Calu3 (cell line): ENCODE results near the gene CD8A. TPM values are rescaled to one million over a fixed set of nuclear protein-coding genes. Genes with fewer than 3 reads are reported as not detected.
A peak's percentile ranks its signal among the peaks of the same experiment; 100 is the strongest.

Experiments used
- BruUV-seq: library from RNA; stranded (reverse); fragments of 400-500 nt; replicated peaks from 2 replicates; lab custom pipeline; 2021; lab: Mats Ljungman, UMichigan
- CTCF ChIA-PET: fragments of 300-600 bp; sonication (Branson Sonifier 250); formaldehyde crosslinking; loops from one replicate; lab custom pipeline; 2022; ENCODE audit warnings: antibody characterized with exemption; lab: Charles Lee
- DNase-seq: peaks from one replicate; pipeline ENCODE4 v3.0.0; 2022
- H3K27ac Mint-ChIP-seq: one replicate; pipeline ENCODE4 v1.8.0; 2022; ENCODE audit warnings: mixed read lengths; ENCODE audit not compliant: unreplicated experiment
- H3K27me3 Mint-ChIP-seq: one replicate; pipeline ENCODE4 v1.8.0; 2022; ENCODE audit warnings: mixed read lengths; ENCODE audit not compliant: unreplicated experiment
- H3K36me3 Mint-ChIP-seq: one replicate; pipeline ENCODE4 v1.8.0; 2022; ENCODE audit warnings: mild to moderate bottlenecking, moderate library complexity, mixed read lengths; ENCODE audit not compliant: insufficient read depth, unreplicated experiment
- H3K4me1 Mint-ChIP-seq: one replicate; pipeline ENCODE4 v1.8.0; 2022; ENCODE audit warnings: mild to moderate bottlenecking, low read depth, mixed read lengths; ENCODE audit not compliant: unreplicated experiment
- H3K4me3 Mint-ChIP-seq: one replicate; pipeline ENCODE4 v1.8.0; 2022; ENCODE audit warnings: mild to moderate bottlenecking, low read depth, moderate library complexity, mixed read lengths; ENCODE audit not compliant: unreplicated experiment
- H3K9me3 Mint-ChIP-seq: one replicate; pipeline ENCODE4 v1.8.0; 2022; ENCODE audit warnings: low read depth, mixed read lengths; ENCODE audit not compliant: unreplicated experiment
- CTCF ChIP-seq: fragments of 200-600 bp; IDR thresholded peaks from one replicate; pipeline ENCODE4 v1.8.0; 2022; ENCODE audit warnings: antibody characterized with exemption; ENCODE audit not compliant: unreplicated experiment
- intact Hi-C: fragments of 100-400 bp; cut with micrococcal nuclease; formaldehyde crosslinking; loops from one replicate; pipeline ENCODE4 v1.10.0; 2022; ENCODE audit not compliant: unreplicated experiment
- total RNA-seq: library from RNA; stranded (reverse); gene quantifications from 2 replicates; pipeline ENCODE4 v1.2.3, GENCODE V29; 2022

The CD8A gene
- total RNA-seq, 1 experiment from 2014 or later = 0.31 TPM

- BruUV-seq = no TSS peak
- Mint-ChIP-seq H3K27me3 (no peaks in the 10 kb centered on the region), H3K27ac (no peak overlapping the region), H3K4me3 (peak overlapping the region; percentile 82), H3K36me3 (peaks cover 24% of the 10 kb centered on the region), H3K9me3 (no peaks in the 10 kb centered on the region), H3K4me1 (peaks cover 9% of the 10 kb centered on the region)
- CTCF ChIA-PET = no interaction called here
- DNase-seq = no peak
- no peak for TF ChIP-seq CTCF
- intact Hi-C loops = no loop called here
These were observed 15.5 kb upstream of the CD8A start for GRCh38 chr2:86806059-86806857.

DNA sequence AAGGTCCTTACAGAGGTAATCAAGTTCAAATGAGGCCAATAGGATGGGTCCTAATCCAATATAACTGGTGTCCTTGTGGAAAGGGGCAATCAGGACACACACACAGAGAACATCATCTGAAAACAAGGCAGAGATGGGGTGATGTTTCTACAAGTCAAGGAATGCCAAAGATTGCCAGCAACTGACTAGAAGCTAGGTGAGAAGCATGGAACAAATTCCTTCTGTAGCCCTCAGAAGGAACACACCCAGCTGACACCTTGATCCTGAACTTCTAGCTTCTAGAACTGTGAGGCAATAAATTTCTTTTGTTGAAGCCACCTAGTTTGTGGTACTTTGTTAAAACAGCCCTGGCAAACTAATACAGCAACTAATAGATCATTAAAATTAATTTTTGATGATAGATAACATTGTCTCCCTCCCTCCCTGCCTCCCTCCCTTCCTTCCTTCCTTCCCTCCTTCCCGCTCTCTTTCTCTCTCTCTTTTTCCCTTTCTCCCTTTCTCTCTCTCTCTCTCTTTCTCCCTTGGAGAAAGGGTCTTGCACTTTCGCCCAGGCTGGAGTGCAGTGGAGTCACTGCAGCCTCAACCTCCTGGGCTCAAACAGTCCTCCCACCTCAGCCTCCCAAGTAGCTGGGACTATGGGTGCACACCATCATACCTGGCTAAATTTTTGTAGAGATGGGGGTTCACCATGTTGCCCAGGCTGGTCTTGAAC lies 10.3 kb upstream of the CD8A start:
- TF ChIP-seq CTCF = no peak
- Mint-ChIP-seq H3K27ac (no peak overlapping the region), H3K27me3 (peaks cover under 1% of the 10 kb centered on the region), H3K4me3 (no peak overlapping the region), H3K9me3 (peaks cover 9% of the 10 kb centered on the region), H3K36me3 (no peaks in the 10 kb centered on the region), H3K4me1 (no peaks in the 10 kb centered on the region)
- DNase-seq = no peak
- CTCF ChIA-PET = no interaction called here
- no TSS peak for BruUV-seq
- intact Hi-C loops = no loop called here

- no peak overlapping the region for H3K4me3 Mint-ChIP-seq
- TF ChIP-seq CTCF = no peak
- BruUV-seq = no TSS peak
- H3K4me1 Mint-ChIP-seq = peaks cover 12% of the 10 kb centered on the region
- H3K36me3 Mint-ChIP-seq = no peaks in the 10 kb centered on the region
- intact Hi-C loops = no loop called here
- DNase-seq = no peak
- peaks cover 18% of the 10 kb centered on the region for H3K9me3 Mint-ChIP-seq
- CTCF ChIA-PET = no interaction called here
- H3K27ac Mint-ChIP-seq = no peak overlapping the region
- H3K27me3 Mint-ChIP-seq = peaks cover 52% of the 10 kb centered on the region
These were observed 4.1 kb upstream of the CD8A start for GRCh38 chr2:86794861-86795260.

- H3K4me1 Mint-ChIP-seq = peaks cover 12% of the 10 kb centered on the region
These were observed 3.0 kb upstream of the CD8A start for GRCh38 chr2:86793752-86794151.

More at GRCh38 chr2:86793752-86794151, 3.0 kb upstream of the CD8A start:
- H3K9me3 Mint-ChIP-seq = peaks cover 18% of the 10 kb centered on the region
- DNase-seq = no peak
- CTCF ChIA-PET = no interaction called here
- peaks cover 56% of the 10 kb centered on the region for H3K27me3 Mint-ChIP-seq
- no TSS peak for BruUV-seq
- H3K27ac Mint-ChIP-seq = no peak overlapping the region
- H3K36me3 Mint-ChIP-seq = no peaks in the 10 kb centered on the region
- no peak for TF ChIP-seq CTCF
- H3K4me3 Mint-ChIP-seq = no peak overlapping the region
- intact Hi-C loops = no loop called here
